Pons (tissue), 1 donor: ENCODE results near the gene ZZZ3.
"Not testable (repeated sequence)": the region's sequence is repeated elsewhere in the genome, so short reads cannot be mapped to it uniquely, and the experiment has no call there.

ENCODE experiments used
- DNase-seq: peaks from one replicate; pipeline ENCODE4 v3.0.0-alpha.2; 2016; ENCODE audit warnings: low spot score

Gene ZZZ3

GRCh38 chr1:77670330-77670729 lies 12.1 kb downstream of the ZZZ3 start:
- no peak for DNase-seq

- DNase-seq = no peak
Measured at GRCh38 chr1:77668924-77669449, 13.5 kb downstream of the ZZZ3 start.

- no peak for DNase-seq
Measured at GRCh38 chr1:77664939-77665516, 17.4 kb downstream of the ZZZ3 start.

- DNase-seq = no peak
Measured at GRCh38 chr1:77661696-77662095, 20.8 kb downstream of the ZZZ3 start.

- DNase-seq = no peak
Measured at GRCh38 chr1:77659879-77660593, 22.4 kb downstream of the ZZZ3 start.

- DNase-seq = no peak
Measured at GRCh38 chr1:77658271-77658670, 24.2 kb downstream of the ZZZ3 start.

- DNase-seq = no peak
Measured at GRCh38 chr1:77655431-77655974, 27.0 kb downstream of the ZZZ3 start.

GRCh38 chr1:77652970-77653516 lies 29.4 kb downstream of the ZZZ3 start:
- no peak for DNase-seq

GRCh38 chr1:77652268-77652667 lies 30.2 kb downstream of the ZZZ3 start:
- DNase-seq = no peak

GRCh38 chr1:77649127-77649526 lies 33.3 kb downstream of the ZZZ3 start:
- no peak for DNase-seq

- DNase-seq = not testable (repeated sequence)
Measured at GRCh38 chr1:77646224-77646623, 36.2 kb downstream of the ZZZ3 start.

- peak; percentile 74 for DNase-seq
Measured at GRCh38 chr1:77643456-77643855, 39.0 kb downstream of the ZZZ3 start.

- no peak for DNase-seq
Measured at GRCh38 chr1:77642941-77643340, 39.5 kb downstream of the ZZZ3 start.

- no peak for DNase-seq
Measured at GRCh38 chr1:77642196-77642595, 40.3 kb downstream of the ZZZ3 start.

- no peak for DNase-seq
Measured at GRCh38 chr1:77639557-77640069, 42.8 kb downstream of the ZZZ3 start.

- no peak for DNase-seq
Measured at GRCh38 chr1:77639056-77639455, 43.4 kb downstream of the ZZZ3 start.

GRCh38 chr1:77636864-77637263 lies 45.6 kb downstream of the ZZZ3 start:
- no peak for DNase-seq
